ENCODE measurements around the gene ZNF398.

DNA sequence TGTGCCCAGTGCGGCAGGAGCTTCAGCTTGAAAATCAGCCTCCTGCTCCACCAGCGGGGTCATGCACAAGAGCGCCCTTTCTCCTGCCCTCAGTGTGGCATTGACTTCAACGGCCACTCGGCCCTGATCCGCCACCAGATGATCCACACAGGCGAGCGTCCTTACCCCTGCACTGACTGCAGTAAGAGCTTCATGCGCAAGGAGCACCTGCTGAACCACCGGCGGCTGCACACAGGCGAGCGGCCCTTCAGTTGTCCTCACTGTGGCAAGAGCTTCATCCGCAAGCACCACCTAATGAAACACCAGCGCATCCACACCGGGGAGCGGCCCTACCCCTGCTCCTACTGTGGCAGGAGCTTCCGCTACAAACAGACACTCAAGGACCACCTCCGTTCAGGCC, 32.0 kb downstream of the ZNF398 start:
- TF ChIP-seq POLR2A (IDR thresholded peaks at IDR 0.05): no peak
- TF ChIP-seq, protein P1, sequence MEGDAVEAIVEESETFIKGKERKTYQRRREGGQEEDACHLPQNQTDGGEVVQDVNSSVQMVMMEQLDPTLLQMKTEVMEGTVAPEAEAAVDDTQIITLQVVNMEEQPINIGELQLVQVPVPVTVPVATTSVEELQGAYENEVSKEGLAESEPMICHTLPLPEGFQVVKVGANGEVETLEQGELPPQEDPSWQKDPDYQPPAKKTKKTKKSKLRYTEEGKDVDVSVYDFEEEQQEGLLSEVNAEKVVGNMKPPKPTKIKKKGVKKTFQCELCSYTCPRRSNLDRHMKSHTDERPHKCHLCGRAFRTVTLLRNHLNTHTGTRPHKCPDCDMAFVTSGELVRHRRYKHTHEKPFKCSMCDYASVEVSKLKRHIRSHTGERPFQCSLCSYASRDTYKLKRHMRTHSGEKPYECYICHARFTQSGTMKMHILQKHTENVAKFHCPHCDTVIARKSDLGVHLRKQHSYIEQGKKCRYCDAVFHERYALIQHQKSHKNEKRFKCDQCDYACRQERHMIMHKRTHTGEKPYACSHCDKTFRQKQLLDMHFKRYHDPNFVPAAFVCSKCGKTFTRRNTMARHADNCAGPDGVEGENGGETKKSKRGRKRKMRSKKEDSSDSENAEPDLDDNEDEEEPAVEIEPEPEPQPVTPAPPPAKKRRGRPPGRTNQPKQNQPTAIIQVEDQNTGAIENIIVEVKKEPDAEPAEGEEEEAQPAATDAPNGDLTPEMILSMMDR (IDR thresholded peaks at IDR 0.05): no peak
